HepG2 (cell line): ENCODE results near the gene PDIK1L. TPM values are rescaled to one million over a fixed set of nuclear protein-coding genes. Genes with fewer than 3 reads are reported as not detected.

Experiments used
- CBX1 ChIP-seq: IDR thresholded peaks from one replicate; pipeline ENCODE4 v1.6.1; 2016; ENCODE audit warnings: antibody characterized with exemption, low read depth
- CEBPG ChIP-seq: IDR thresholded peaks from 2 replicates; pipeline ENCODE4 v1.6.1; 2016
- JARID2 ChIP-seq: sonication (generic); formaldehyde crosslinking; IDR thresholded peaks from 2 replicates; pipeline ENCODE4 v1.8.1; 2023; ENCODE audit warnings: missing genetic modification reagents, inconsistent platforms; ENCODE audit not compliant: insufficient replicate concordance
- NFRKB ChIP-seq: fragments of 450-650 bp; IDR thresholded peaks from 2 replicates; pipeline ENCODE4 v1.6.1; 2017
- NRL ChIP-seq: sonication (generic); formaldehyde crosslinking; IDR thresholded peaks from 2 replicates; pipeline ENCODE4 v1.5.0; 2020; ENCODE audit warnings: missing genetic modification reagents, mild to moderate bottlenecking, moderate library complexity, borderline replicate concordance
- PHF5A ChIP-seq: IDR thresholded peaks from one replicate; pipeline ENCODE4 v1.6.1; 2018; ENCODE audit warnings: low read depth, missing genetic modification reagents; ENCODE audit not compliant: unreplicated experiment
- SNRNP70 ChIP-seq: fragments of 200-400 bp; formaldehyde crosslinking; IDR thresholded peaks from 2 replicates; pipeline ENCODE4 v1.6.1; 2017; ENCODE audit warnings: mild to moderate bottlenecking, low read depth, low read length, moderate library complexity
- SP5 ChIP-seq: IDR thresholded peaks from 2 replicates; pipeline ENCODE4 v1.6.1; 2016; ENCODE audit warnings: low read depth, borderline replicate concordance
- TGIF2 ChIP-seq: IDR thresholded peaks from 2 replicates; pipeline ENCODE4 v1.6.1; 2016; ENCODE audit warnings: control low read depth, missing compliant biosample characterization
- TRIM22 ChIP-seq: fragments of 450-650 bp; IDR thresholded peaks from 2 replicates; pipeline ENCODE4 v1.6.1; 2017
- ZBTB38 ChIP-seq: sonication (generic); formaldehyde crosslinking; IDR thresholded peaks from 2 replicates; pipeline ENCODE4 v1.5.1; 2020; ENCODE audit warnings: mild to moderate bottlenecking, missing genetic modification reagents
- ZHX1 ChIP-seq: sonication (generic); formaldehyde crosslinking; IDR thresholded peaks from 2 replicates; pipeline ENCODE4 v1.8.1; 2022; ENCODE audit warnings: low read depth, mild to moderate bottlenecking, missing genetic modification reagents
- ZNF230 ChIP-seq: sonication (generic); formaldehyde crosslinking; IDR thresholded peaks from 2 replicates; pipeline ENCODE4 v1.4.0; 2020; ENCODE audit warnings: mild to moderate bottlenecking, missing genetic modification reagents
- ZNF3 ChIP-seq: IDR thresholded peaks from 2 replicates; pipeline ENCODE4 v1.7.0; 2017; ENCODE audit warnings: inconsistent platforms
- ZNF329 ChIP-seq: sonication (generic); formaldehyde crosslinking; IDR thresholded peaks from 2 replicates; pipeline ENCODE4 v1.9.0; 2021; ENCODE audit warnings: low read depth, mild to moderate bottlenecking, missing genetic modification reagents
- ZNF33B ChIP-seq: sonication (generic); formaldehyde crosslinking; IDR thresholded peaks from 2 replicates; pipeline ENCODE4 v1.5.1; 2020; ENCODE audit warnings: mild to moderate bottlenecking, missing genetic modification reagents
- ZNF343 ChIP-seq: sonication (generic); formaldehyde crosslinking; IDR thresholded peaks from 2 replicates; pipeline ENCODE4 v1.4.0; 2020; ENCODE audit warnings: mild to moderate bottlenecking, missing genetic modification reagents
- ZNF446 ChIP-seq: sonication (generic); formaldehyde crosslinking; IDR thresholded peaks from 2 replicates; pipeline ENCODE4 v1.5.0; 2020; ENCODE audit warnings: mild to moderate bottlenecking, missing genetic modification reagents
- ZNF7 ChIP-seq: IDR thresholded peaks from 2 replicates; pipeline ENCODE4 v1.6.1; 2016; ENCODE audit warnings: missing biosample characterization, missing genetic modification reagents
- ZNF720 ChIP-seq: sonication (generic); formaldehyde crosslinking; IDR thresholded peaks from 2 replicates; pipeline ENCODE4 v1.4.0; 2020; ENCODE audit warnings: missing genetic modification reagents
- ZNF775 ChIP-seq: sonication (generic); formaldehyde crosslinking; IDR thresholded peaks from 2 replicates; pipeline ENCODE4 v1.4.0; 2020; ENCODE audit warnings: missing genetic modification reagents, mild to moderate bottlenecking, moderate library complexity, borderline replicate concordance
- polyA plus RNA-seq, 8 experiments: library from polyadenylated mRNA; depleted of rRNA in 3 of 8; stranded (reverse) in 7 of 8; unstranded in 1 of 8; fragments of >200 nt; fragmentation: Illumina TruSeq in 4 of 8; extraction: Trizol in 4 of 8; gene quantifications; 2 replicates each; pipeline versions ENCODE4 v1.2.1 to v1.2.3, GENCODE V29; 2011 to 2016; ENCODE audit warnings: low read depth in 4 of 8, missing spikeins in 1 of 8, mixed read lengths in 1 of 8; ENCODE audit not compliant: insufficient read depth in 1 of 8
- total RNA-seq, 5 experiments: library from RNA; depleted of rRNA; stranded (reverse); fragments of >200 nt; fragmentation: Illumina TruSeq; extraction: Trizol; gene quantifications; 2 replicates each; pipeline ENCODE4 v1.2.3, GENCODE V29; 2016; ENCODE audit warnings: low read depth in 1 of 5
- TF ChIP-seq, protein P1 (sequence below): sonication (generic); formaldehyde crosslinking; IDR thresholded peaks from 2 replicates; pipeline ENCODE4; 2020; ENCODE audit warnings: missing genetic modification reagents, mild to moderate bottlenecking, borderline replicate concordance

Gene PDIK1L
- total and polyA plus RNA-seq, 2 of the 13 experiments (the other 11 are each of a cell fraction or from before 2014, with no cell fraction given): 1.9 to 4.6 TPM

- no peak for TF ChIP-seq PHF5A
- TF ChIP-seq NFRKB: no peak
- TF ChIP-seq, protein P1, sequence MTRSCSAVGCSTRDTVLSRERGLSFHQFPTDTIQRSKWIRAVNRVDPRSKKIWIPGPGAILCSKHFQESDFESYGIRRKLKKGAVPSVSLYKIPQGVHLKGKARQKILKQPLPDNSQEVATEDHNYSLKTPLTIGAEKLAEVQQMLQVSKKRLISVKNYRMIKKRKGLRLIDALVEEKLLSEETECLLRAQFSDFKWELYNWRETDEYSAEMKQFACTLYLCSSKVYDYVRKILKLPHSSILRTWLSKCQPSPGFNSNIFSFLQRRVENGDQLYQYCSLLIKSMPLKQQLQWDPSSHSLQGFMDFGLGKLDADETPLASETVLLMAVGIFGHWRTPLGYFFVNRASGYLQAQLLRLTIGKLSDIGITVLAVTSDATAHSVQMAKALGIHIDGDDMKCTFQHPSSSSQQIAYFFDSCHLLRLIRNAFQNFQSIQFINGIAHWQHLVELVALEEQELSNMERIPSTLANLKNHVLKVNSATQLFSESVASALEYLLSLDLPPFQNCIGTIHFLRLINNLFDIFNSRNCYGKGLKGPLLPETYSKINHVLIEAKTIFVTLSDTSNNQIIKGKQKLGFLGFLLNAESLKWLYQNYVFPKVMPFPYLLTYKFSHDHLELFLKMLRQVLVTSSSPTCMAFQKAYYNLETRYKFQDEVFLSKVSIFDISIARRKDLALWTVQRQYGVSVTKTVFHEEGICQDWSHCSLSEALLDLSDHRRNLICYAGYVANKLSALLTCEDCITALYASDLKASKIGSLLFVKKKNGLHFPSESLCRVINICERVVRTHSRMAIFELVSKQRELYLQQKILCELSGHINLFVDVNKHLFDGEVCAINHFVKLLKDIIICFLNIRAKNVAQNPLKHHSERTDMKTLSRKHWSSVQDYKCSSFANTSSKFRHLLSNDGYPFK: peak; percentile 87
- no peak for TF ChIP-seq ZNF775 (CRISPR knock-in tag)
- peak; percentile 60 for TF ChIP-seq CEBPG (CRISPR knock-in tag)
- TF ChIP-seq ZNF343 (CRISPR knock-in tag): no peak; the same call in 1 of the 2 replicates
- peak; percentile 13; the same call in 1 of the 2 replicates for TF ChIP-seq SP5
- TF ChIP-seq TRIM22: no peak
- TF ChIP-seq SNRNP70: no peak
- TF ChIP-seq NRL (CRISPR knock-in tag): peak; percentile 91; the same call in 1 of the 2 replicates
- peak; percentile 98 for TF ChIP-seq ZHX1 (CRISPR knock-in tag)
- no peak for TF ChIP-seq JARID2 (CRISPR knock-in tag)
- peak; percentile 74 for TF ChIP-seq CBX1
- TF ChIP-seq ZNF230 (CRISPR knock-in tag): peak; percentile 89; the same call in 1 of the 2 replicates
- peak; percentile 84 for TF ChIP-seq ZBTB38 (CRISPR knock-in tag)
- peak; percentile 81; the same call in 1 of the 2 replicates for TF ChIP-seq ZNF33B (CRISPR knock-in tag)
- TF ChIP-seq ZNF446: no peak
- peak; percentile 78 for TF ChIP-seq ZNF329
- peak; percentile 95 for TF ChIP-seq TGIF2
- TF ChIP-seq ZNF3 (CRISPR knock-in tag): peak; percentile 40; the same call in 1 of the 2 replicates
- no peak for TF ChIP-seq ZNF720
- TF ChIP-seq ZNF7 (CRISPR knock-in tag): no peak
These were observed 58.2 kb downstream of the PDIK1L start, which contains the start of gene ZNF593 (continued) for GRCh38 chr1:26169669-26170471.
